NCI-H1436 (cell line): ENCODE measurements around the gene DCUN1D1.
A peak's percentile ranks its signal among the peaks of the same experiment; 100 is the strongest.

ENCODE experiments used
- DNase-seq: peaks from one replicate; lab custom pipeline; 2025; lab: John Stamatoyannopoulos, UW

The DCUN1D1 gene

DNA sequence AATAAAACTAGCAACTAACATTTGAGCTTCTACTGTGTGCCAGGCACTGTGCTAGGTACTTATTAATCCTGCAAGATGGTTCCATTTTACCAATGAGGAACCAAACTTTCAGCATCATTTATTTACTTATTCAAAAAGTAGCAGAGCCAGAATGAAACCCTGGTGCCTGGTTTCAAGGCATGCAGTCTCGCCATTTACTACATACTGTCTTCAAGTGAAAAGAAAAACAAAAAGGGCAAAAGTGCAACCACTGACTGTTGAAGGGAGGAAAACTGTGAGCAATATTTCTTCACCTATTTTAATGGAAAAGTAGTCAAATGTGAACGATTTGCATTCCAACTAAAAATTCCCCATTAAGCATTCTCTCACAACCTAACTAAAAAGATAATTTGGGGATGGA lies 8.7 kb downstream of the DCUN1D1 start:
- no peak for DNase-seq

DNA sequence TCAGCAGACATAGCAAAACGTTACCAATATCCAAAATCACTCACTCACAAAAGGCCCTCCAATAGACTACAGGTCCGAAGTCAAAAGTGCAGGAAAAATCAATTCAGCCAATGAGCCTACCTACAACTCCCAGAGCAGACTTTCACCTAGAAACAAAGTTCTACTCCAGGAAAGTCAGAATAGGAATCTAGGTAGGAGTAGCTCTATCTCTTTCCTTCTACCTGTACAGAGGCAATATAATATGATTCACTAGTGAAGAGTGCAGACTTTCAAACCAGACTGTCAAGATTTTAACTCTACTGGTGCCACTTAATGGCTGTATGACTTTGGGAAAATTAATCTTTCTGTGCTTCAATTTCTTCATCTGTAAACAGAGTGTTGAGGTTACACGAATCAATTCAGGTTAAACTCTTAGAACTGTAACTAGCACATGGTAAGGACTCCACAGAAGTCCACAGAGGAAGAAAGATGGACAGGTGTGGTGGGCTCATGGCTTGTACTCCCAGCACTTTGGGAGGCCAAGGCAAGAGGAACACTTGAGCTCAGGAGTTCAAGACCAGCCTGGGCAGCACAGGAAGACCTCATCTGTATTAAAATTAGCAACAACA lies 9.4 kb downstream of the DCUN1D1 start:
- no peak for DNase-seq

DNA sequence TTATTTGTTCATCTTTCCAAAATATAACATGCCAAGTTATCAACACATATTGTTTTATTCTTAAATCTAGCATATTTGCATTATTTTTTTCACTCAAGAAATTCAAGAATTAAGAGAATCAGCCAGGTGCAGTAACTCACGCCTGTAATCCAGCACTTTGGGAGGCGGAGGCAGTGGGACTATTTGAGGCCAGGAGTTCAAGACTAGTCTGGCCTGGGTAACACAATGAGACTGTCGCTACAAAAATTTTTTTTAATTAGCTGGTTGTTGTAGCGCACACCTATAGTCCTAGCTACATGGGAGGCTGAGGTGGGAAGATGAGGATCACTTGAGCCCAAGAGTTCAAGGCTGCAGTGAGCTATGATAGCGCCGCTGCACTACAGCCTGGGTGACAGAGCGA lies 10.5 kb downstream of the DCUN1D1 start:
- no peak for DNase-seq

DNA sequence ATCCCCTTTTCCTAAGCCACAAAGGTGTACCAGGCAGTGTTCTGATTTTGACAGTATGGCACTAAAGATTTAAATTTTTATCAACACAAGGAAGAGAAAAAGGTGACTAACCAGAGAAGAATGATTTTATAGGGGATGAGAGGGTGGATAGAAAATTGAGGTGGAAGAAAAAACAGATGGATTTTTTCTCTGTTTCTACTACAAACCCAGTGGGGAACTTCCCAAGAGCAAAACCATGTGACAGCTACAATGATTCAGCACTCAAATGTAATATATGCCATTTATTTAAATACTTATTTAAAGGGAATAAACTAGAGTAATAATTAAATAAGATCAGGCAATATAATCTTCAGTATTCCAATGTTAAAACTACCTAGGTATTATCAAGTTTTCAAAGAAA lies 11.1 kb downstream of the DCUN1D1 start:
- DNase-seq, result no peak

DNA sequence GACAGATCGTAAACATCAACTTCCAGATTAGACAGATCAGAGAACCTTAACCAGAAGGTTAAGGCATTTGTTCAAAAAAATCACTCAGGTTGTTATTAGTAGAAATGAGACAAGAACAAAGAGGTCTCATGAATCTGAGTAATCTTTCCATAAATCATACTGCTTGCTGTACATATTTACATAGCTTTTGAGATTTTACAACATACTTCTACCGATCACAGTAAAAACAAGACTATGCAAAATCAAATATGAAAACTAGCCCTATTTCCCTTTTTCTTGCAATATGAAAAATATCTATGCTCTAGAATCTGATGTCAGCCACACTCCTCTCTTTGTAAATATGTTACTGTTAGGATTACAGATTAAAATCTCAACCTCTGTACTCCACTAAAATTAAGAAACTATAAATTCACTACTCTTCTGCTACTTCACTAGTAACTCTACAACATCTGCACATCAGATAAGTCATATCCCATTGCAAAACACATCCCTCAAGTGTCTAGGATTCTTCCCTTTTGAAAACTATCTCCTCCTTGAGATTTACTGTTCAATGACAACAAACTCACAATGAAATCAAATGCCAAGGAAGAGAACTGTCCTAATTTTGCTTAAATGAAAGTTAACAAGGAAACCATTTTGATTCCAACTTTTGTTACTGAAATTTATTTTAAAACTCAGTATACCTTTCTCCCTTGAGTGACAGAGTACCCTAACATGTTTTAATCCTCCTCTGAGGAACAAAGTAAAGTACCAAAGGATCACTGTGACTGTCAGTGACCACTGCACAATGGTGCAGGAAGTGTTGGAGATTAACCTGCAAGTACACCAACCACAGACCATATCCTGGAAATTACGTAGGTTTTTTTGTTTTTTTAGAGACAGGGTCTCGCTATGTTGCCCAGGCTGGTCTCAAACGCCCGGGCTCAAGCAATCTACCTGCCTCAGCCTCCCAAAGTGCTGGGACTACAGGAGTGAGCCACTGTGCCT lies 12.8 kb downstream of the DCUN1D1 start:
- DNase-seq, result no peak

DNA sequence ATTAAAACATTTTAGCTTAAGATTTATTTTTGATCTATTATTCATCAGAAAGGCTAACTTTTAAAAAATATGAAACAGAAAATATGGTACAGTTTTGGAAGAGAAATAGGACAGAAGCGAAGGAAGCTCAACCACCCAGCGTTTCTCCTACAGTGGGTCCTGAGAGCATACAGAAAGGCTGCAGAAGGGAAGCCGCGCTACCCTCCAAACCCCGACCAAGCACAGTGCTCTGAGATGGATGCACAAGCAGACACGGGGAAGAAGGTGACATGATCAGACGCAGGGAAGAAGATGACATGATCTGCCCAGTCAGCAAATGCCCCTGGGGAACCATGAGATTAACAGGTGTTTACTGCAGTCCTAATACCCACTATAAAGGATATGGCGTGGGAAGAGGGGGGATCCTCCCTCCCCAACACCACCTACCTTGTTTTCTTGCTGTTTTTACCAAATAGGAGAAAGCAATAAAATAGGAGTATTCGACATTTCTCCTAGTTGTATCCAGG lies 14.4 kb downstream of the DCUN1D1 start:
- DNase-seq, result no peak

DNA sequence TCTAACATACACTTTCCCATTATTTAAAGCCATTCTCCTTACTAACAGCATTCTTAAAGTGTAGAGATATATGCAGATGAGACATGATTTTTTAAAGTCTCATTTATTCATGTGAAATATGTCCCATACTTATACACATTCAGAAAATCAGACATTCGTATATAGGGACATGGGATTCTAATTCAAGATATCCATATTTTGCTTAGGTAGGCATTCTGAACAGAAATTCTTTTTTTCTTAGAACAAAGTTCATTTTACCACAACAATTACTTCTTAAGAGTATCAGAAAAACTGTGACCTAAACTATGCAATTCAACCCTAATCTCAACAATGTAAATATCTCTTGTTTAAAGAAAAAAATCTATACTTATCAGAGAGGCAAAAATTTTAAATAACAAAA lies 16.2 kb downstream of the DCUN1D1 start:
- DNase-seq, result no peak

DNA sequence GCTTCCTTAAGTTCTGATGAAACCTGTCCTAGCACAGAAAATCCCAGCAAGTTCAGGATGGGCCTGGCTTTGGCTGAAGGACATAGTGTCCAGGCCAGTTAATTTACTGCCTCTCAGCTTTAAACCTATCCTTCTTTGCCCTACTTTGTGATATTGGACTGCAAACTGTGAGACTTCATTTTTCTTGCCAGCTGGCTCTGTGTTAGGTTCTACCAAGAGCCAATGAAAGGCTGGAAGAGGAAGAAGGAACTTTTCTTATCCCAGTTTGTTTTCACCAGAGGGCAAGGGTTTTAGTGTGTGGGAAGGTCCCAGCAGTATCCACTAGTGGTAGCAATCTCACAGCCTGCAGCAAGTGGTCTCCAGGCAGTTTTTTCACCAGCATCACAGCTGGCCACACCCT lies 18.2 kb downstream of the DCUN1D1 start:
- no peak for DNase-seq

DNA sequence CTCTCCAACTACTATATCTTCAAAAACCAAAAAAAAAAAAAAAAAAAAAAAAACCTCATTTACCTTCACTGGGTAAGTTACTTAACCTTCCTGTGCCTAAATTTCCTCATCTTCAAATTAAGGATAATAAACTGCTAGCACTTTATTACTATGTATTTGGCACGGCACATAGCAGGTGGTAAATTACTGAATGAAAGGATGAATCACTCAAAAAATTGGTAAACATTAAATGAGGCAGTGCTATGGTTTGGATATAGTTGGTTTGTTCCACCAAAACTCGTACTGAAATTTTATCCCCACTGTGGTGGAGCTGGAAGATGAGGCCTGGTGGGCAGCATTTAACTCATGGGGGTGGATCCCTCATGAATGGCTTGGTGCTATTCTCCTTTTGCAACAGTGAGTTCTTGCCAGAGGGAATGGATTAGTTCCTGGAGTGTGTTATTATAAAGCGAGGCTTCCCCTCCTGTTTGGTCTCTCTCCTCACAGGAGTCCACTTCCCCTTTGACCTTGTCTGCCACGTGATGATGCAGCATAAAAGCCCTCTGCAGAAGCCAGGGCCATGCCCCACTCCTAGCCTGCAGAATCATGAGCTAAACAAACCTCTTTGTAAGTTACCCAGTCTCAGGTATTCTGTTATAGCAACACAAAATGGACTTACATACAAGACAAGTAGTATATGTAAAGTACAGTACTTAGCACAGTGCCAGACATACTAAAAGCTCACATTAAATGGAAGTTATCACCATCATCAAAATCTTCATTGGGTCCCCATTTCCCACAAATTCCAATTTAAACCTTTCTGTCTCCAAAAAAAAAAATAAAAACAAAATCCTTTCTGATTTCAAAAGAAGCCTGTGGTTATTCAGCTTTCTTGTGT lies 20.6 kb downstream of the DCUN1D1 start:
- DNase-seq, result peak; percentile 4

DNA sequence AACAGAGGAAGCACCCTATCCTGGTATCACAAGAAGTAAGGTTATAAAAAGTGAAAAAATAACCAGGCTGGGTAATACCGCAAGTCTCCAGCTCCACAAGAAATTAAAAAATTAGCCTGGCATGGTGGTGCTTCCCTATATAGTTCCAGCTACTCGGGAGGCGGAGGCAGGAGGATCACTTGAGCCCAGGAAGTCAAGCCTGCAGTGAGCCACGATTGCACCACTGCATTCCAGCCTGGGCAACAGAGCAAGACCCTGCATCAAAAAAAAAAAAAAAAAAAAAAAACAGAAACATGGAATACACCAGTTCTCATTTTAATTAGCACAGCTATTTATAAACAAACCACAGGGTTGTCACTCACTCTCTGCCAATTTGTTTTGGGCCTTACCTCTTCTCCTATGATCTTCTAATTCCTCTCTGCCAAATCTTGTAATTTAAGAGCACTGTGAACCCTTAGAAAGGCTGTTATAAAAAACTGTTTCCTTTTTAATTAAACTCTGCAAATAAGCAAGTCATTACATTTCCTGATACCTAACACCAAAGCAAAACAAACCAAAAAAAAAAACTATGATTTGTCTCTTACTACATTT lies 22.6 kb downstream of the DCUN1D1 start:
- DNase-seq, result no peak

DNA sequence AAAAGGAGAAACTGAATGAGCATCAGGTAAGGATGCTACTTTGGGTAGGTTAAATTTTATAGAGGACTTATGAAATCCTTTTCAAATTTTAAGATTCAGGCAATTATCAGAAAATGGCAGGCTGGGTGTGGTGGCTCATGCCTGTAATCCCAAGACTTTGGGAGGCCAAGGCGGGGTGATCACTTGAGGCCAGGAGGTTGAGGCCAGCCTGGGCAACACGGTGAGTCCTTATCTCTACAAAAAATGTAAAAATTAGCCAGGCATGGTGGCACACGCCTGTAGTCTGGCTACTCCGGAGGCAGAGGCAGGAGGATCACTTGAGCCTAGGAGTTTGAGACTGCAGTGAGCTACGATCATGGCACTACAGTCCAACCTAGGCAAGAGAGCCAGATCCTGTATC lies 23.1 kb downstream of the DCUN1D1 start:
- DNase-seq, result no peak

DNA sequence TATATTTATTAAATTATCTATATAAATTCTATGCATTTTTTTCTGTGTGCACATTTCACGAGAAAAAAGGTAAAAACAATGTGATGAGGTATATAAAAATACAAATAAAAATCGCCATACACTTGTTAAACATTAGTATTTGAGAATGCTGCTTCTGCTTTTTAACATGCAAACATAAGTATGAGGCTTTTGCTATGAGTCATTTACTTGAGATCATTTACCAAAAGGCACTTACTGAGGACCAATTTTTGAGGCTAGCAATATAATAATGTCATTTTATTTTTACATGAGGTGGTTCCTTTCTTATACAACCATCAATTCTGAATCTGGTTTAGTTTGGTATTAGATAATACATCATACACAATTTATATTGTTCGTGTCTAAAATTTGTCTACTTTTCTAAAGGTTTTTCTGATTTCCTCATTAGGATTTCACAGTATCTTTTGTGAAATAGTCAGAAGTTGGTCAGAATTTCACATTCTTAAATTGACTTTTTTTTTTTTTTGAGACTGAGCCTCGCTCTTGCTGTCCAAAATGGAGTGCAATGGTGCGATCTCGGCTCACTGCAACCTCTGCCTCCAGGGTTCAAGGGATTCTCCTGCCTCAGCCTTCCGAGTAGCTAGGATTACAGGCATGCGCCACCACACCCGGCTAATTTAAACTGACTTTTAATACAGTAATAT lies 25.6 kb downstream of the DCUN1D1 start:
- no peak for DNase-seq

DNA sequence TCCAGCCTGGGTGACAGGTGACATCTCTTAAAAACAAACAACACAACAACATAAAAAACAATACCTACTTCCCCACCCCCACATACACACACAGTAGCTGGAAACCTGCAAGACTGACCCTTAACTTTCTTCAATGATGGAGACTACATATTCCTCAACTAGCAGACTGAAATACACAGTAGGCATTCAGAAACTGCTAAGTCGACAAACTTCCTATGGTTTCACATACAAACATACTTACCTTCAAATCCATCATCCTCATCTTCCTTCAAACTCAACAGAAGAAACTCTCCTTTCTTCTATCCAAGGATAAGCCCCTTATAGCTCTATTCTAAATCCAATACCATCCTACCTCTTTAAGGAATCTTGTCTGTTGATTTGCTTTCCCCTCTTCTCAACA lies 30.6 kb downstream of the DCUN1D1 start:
- no peak for DNase-seq

DNA sequence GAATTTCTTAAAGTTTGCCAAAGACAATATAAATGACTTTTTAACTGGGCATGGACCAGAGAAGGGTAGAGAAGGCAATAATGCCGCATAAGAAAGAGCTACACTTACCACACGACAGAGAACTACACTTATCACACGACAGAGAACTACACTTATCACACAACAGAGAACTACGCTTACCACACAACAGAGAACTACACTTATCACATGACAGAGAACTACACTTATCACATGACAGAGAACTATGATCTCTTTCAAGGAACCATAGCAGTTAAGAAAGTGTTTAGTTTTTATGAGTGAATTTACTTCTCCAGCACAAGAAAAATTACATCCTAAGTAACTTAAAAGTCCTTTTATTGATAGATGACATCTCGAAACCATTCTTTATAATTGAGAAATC lies 32.0 kb downstream of the DCUN1D1 start:
- DNase-seq, result no peak

DNA sequence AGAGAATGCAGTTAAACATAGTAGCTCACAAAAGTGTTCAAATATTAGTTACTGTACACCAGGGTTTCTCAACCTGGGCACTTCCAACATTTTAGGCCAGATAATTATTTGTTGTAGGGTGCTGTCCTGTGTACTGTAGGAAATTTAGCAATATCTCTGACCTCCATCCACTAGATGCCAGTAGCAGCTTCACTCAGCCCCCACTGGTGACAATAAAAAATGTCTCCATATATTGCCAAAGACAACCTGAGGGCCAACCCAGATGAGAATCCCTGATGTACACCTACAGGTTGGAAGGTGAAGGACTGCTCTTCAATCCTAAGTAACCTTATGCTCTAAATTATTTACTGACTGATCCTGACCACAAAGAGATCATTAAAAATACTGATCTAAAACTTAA lies 32.5 kb downstream of the DCUN1D1 start:
- DNase-seq, result no peak

DNA sequence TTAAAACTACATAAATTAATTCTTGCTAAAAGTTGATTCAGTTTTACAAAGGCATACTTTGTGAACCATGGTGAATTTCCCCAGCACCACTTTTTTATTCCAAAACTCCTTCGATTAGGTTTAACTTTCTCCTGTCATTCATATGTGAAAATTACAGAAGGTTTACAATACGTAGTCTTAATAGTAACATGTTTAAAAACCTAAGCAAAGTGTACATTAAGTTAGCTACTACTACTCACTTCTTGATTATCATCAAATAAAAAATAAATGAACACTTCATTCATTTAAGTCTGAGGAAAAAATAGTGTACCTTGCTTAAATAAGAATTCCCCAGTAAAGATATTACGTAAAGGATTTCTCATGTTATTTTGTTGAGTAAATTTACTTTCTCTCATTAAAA lies 38.6 kb downstream of the DCUN1D1 start:
- DNase-seq, result no peak

DNA sequence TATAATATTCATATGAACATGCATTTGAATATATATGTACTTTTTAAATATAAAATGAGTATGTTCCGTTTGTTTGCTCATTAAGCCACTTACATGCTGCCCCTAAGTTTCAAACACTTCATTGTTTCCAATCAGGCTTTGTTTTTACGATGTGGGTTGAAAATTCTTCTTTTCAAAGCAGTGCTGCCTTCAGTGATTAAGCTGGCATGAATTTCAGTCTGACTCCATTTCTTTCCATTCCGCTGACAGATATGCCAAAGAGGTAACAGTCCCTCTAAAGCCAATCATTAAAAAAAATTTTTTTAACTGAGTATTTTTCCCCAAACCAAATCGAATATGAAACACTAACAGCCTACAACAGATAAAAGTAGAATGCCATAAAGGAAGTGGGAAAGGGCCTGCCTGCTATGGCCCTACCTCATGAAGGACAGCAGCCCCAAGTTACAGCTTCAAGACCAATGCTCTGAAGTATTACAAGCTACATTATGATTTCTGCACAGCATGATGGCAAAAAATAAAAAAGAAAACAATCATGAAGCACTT lies 40.0 kb downstream of the DCUN1D1 start:
- DNase-seq, result no peak

DNA sequence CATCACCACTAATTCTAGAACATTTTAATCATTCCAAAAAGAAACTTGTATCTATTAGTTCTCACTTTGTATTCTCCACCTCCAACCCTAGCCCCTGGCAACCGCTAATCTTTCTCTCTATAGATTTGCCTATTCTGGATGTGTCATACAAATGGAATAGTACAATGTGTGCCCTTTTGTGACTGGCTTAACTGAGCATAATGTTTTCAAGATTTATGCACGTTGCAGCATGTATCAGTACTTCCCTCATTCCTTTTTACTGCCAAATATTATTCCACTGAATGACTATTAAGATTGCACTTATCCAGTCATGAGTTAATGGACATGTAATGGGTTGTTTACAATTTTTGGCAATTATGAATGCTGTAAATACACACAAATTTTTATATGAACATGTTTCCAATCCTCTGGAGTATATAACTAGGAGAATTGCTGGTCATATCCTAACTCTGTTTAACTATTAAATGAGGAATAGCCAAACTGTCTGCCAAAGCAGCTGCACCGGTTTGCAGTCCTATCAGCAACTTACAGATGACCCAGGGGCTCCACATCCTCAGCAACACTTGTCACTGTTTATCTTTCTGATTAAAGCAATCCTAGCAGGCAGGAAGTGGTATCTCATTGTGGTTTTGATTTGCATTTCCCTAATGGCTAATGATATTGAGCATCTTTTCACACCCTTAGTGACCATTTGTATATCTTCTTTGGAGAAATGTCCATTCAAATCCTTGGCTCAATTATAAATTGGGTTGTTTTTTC lies 42.9 kb downstream of the DCUN1D1 start:
- DNase-seq, result no peak

DNA sequence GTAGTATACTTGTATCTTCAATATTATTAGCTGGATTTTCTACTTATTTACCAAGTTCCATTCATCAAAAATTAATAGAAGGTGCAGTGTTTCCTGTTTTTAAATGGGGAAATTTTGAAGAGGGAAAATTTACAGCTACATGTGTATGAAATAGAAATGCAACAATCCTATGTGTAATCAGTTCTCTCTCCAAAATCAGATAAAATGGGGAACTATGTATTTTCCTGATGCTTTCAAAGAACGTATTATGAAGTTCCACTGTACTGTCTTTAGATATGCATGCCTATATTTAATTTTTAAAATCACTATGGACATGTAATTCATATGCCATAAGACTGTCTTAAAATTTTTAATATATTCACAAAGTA lies 43.4 kb downstream of the DCUN1D1 start:
- no peak for DNase-seq

DNA sequence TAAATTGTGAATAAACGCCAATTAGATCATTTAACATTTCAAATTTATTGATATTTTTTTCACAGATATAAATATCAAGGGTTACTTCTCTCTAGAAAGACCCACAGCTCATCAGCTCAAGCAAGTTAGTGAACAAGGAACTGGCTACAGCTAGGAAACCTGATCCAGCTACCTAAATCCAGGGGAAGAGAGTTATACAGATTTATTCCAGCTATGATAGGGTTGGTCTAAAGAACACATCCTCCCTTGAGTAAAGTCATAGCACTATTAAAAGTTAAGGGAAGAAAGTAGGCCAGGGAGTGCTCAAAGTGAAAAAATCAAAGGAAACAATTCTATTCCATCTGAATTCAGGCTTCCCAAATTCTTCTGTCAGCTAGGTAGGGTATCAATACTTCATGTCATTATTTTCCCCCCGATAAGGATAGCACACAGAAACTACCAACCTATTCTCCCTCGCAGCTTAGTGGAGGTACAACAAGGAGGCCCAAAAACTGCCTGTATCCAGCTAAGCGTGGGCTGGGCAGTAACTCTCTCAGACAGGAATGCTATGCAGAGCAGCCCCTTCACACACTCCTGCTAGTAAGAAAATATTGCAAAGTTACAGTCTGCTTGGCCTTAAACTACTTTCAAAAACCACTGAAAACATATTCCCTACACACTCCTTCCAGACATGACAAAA lies 44.0 kb downstream of the DCUN1D1 start:
- no peak for DNase-seq
